ENCODE results near the gene APAF1. TPM values are rescaled to one million over a fixed set of nuclear protein-coding genes. Genes with fewer than 3 reads are reported as not detected.

Gene APAF1
- total RNA-seq, 1 donor from 2014 or later = 24.3 TPM

DNA sequence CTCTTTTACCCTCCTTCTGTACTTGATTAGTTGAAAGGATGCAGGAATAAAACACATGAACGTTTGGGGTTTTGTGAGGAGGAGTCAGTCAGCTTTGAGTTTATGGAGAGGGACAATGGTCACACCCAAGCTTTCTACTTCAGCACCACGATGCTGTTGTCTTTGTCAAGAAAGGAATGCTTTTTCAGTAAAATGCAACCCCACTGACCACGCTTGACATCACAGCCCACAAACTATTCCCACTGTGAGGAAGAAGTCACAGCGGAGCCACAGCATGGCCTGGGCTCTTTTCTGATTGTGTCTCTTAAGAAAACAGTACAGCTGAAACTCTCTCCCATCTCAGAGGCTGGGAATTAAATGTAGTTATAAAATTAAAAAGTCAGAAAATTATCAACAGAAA is 135.2 kb downstream of the APAF1 start:
- ATAC-seq (no peak), DNase-seq (no peak)
- intact Hi-C loops (cut with DNase I) = no loop called here

DNA sequence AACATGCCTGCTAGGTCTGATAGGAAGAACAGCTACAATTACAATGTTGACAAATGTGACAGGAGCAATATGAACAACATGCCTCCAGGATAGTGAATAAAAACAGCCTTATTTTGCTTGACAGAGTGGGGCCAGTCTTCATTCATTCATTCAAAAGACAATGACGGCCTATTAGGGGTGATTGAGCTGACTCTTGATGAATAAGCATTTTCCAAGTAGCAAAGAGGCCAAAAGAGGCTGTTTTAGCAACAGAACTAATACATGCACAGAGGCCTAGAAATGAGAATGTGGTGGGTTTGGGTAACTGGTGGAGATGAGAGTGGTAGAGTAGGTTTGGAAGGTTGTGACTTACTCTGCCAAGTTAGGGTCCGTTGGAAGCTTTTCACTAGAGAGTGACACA is 138.3 kb downstream of the APAF1 start:
- ATAC-seq (no peak), DNase-seq (no peak)
- intact Hi-C loops (cut with DNase I) = no loop called here
- H3K27ac ChIP-seq = no peak overlapping the region
- no peaks in the 10 kb centered on the region for H3K27me3 ChIP-seq (ENCODE audit: low read depth)
- no peaks in the 10 kb centered on the region for H3K4me1 ChIP-seq
- no peaks in the 10 kb centered on the region for H3K9me3 ChIP-seq
- H3K36me3 ChIP-seq = no peaks in the 10 kb centered on the region
- H3K4me3 ChIP-seq = no peak overlapping the region
- TF ChIP-seq, protein P1, sequence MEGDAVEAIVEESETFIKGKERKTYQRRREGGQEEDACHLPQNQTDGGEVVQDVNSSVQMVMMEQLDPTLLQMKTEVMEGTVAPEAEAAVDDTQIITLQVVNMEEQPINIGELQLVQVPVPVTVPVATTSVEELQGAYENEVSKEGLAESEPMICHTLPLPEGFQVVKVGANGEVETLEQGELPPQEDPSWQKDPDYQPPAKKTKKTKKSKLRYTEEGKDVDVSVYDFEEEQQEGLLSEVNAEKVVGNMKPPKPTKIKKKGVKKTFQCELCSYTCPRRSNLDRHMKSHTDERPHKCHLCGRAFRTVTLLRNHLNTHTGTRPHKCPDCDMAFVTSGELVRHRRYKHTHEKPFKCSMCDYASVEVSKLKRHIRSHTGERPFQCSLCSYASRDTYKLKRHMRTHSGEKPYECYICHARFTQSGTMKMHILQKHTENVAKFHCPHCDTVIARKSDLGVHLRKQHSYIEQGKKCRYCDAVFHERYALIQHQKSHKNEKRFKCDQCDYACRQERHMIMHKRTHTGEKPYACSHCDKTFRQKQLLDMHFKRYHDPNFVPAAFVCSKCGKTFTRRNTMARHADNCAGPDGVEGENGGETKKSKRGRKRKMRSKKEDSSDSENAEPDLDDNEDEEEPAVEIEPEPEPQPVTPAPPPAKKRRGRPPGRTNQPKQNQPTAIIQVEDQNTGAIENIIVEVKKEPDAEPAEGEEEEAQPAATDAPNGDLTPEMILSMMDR (IDR thresholded peaks at IDR 0.05) = no peak

More for the DNA sequence above, 135.2 kb downstream of the APAF1 start:
- Histone ChIP-seq H3K36me3 (no peaks in the 10 kb centered on the region), H3K27me3 (ENCODE audit: low read depth) (no peaks in the 10 kb centered on the region), H3K4me1 (no peaks in the 10 kb centered on the region), H3K9me3 (no peaks in the 10 kb centered on the region), H3K4me3 (no peak overlapping the region), H3K27ac (no peak overlapping the region)
- TF ChIP-seq, protein P1 (IDR thresholded peaks at IDR 0.05) = no peak

Other genes with a start within 250 kb of the APAF1 start
- gene TMPO, start 129.7 kb upstream of the APAF1 start, total RNA-seq = 61.7 TPM
- 348 TPM for gene SLC25A3, start 51.6 kb upstream of the APAF1 start, total RNA-seq
- gene IKBIP, start 502 bp upstream of the APAF1 start, total RNA-seq = 13.4 TPM

Measured in lower lobe of right lung (tissue), 2 donors.